Measurements from ENCODE around the gene YTHDC2.
"Not testable (repeated sequence)": the region's sequence is repeated elsewhere in the genome, so short reads cannot be mapped to it uniquely, and the experiment has no call there.

YTHDC2 gene

DNA sequence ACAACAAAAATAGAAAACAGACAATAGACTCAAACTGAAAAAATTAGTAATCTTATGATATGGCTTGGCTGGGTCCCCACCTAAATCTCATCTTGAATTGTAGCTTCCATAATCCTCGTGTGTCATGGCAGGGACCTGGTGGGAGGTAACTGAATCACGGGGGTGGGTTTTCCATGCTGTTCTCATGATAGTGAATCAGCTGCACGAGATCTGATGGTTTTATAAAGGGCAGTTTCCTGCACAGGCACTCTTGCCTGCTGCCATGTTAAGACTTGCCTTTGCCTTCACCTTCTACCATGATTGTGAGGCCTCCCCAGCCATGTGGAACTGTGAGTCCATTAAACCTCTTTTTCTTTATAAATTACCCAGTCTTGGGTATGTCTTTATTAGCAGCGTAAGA, 89.8 kb downstream of the YTHDC2 start:
- not testable (repeated sequence) for DNase-seq (ENCODE audit: low read depth)

DNA sequence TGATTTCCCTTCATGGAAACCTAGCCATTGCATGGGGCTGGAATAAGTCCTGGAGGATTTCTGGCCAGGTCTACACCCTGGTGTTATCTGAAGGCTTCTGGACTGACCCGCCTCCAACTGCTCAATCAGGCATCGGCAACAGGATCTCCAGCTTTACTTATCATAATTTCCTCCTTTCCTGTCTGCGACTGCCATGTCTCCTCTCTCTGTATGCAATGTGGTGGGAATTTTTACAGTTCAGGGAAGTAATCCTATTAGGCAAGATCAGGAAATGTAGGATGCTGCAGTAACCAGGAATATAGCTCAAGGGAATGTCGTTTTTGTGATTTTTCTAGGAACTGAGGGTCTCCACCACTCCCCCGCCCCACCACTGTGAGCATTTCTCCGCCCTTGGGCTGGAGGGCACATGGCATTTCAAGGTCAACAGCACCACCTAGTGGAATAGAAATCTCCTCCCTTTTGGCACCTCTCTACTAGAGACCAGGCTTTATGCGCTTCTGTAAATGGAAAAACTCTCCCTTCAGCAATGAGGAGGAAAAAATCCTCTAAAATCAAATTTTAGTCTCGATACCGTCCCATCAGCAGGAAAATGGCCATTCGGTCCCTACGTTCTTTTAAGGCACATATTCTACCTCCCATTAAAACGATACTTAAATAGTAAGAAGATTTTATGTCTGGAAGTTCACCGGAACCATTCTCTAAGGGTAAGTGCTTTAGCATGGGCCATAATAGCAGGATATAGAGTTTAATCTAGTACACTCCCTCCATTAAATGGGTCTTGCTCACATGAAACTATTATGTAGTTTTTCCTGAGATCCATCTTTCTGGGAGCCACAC, 93.0 kb downstream of the YTHDC2 start:
- no peak for DNase-seq (ENCODE audit: low read depth)

DNA sequence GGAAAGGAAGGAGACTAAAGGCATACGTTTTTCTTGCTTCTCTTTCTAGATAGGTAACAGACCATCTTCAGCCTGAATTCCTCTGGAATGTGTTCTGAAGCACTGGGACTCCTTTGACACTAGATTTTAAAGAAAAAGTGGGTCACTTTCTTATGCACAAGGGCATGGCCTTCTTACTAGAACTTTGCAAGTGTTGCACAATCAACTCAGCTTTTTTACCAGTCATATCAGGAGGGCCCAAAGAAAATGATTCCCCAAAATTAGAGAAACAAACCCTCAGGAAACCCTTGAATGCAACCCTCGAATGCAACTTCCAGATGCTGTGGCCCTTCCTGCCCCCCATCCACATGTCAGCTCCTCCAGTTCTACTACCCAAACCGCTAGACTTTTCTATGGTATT, 93.9 kb downstream of the YTHDC2 start:
- no peak for DNase-seq (ENCODE audit: low read depth)

GRCh38 chr5:113608113-113608596, 94.7 kb downstream of the YTHDC2 start:
- DNase-seq (ENCODE audit: low read depth): no peak

- no peak for DNase-seq (ENCODE audit: low read depth)
Measured at GRCh38 chr5:113612060-113612496, 98.6 kb downstream of the YTHDC2 start.

- no peak for DNase-seq (ENCODE audit: low read depth)
Measured at GRCh38 chr5:113614191-113614590, 100.7 kb downstream of the YTHDC2 start.

DNA sequence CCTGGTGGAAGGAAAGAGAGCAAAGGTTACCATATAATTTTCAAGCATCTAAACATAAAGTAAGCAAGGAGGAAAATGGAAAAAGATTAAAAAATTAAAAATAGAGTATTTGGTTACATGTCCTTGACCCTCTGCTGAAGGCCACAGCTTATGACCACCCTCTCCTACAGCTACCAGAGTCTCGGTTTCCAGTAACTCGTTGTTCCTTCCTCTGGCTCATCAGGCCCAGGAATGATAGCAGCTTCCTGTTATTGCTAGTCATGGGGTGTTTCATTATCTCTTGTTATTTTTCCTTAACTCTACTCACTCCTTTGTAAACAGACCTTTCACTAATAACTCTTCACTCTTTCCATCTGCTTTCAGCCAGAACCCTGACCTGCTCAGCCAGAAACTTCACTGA, 102.2 kb downstream of the YTHDC2 start:
- DNase-seq (ENCODE audit: low read depth): no peak

GRCh38 chr5:113617191-113617796, 103.8 kb downstream of the YTHDC2 start:
- no peak for DNase-seq (ENCODE audit: low read depth)

DNA sequence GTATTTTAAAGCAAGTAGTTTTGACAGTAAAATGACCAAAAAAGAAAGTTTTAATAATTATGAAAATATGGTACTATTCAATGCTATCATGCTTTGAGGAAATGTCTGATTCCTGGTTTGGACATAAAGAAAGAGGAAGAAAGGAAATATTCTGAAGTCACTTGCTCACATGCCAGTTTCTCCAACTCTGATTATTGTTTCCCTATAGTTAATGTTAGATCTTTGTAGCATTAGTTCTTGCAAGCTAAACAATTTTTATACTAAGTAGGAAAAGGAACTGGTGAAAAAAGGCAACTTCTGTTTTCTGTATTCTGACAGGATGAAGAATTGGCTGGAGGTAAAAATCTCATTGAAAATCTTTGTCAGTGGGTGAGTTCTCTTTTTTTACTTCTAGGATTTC, 119.5 kb downstream of the YTHDC2 start:
- DNase-seq (ENCODE audit: low read depth): no peak

- DNase-seq (ENCODE audit: low read depth): no peak
Measured at GRCh38 chr5:113634957-113635356, 121.5 kb downstream of the YTHDC2 start.

DNA sequence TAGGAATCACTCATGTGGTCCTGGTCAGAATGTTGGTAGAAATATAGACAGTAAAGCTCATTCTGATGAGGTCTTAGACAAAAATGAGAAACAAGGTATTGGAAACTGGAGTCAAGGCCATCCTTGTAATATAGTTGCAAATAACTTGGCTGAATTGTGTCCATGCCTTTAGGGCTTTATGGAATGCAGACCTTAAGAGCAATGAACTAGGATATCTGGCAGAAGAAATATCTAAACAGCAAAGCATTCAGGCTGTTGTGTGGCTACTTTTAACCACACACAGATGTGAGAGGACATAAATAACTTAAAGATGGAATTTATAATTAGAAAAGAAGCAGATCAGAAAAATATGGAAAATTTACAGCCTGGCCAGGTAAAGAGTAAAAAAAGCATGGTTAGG, 128.2 kb downstream of the YTHDC2 start:
- no peak for DNase-seq (ENCODE audit: low read depth)
